Measurements from ENCODE around the gene RPL22L1. TPM values are rescaled to one million over a fixed set of nuclear protein-coding genes. Genes with fewer than 3 reads are reported as not detected.

Gene RPL22L1
- polyA plus RNA-seq, 3 donors = 26.8 to 63.8 (median 37.4) TPM

- no peak for TF ChIP-seq CTCF (IDR thresholded peaks at IDR 0.05)
- Mint-ChIP-seq H3K4me1 (peaks cover 21% of the 10 kb centered on the region), H3K36me3 (peaks cover 0 to 2% of the 10 kb centered on the region in 2 donors), H3K4me3 (peak overlapping the region; percentile 91 to 97), H3K9me3 (peaks cover 10 to 39% (median 29%) of the 10 kb centered on the region in 7 donors), H3K27ac (no peak overlapping the region), H3K27me3 (ENCODE audit: low read depth in 3 of 3) (peaks cover 30 to 46% (median 39%) of the 10 kb centered on the region in 3 donors)
- Histone ChIP-seq H3K27ac (ENCODE audit: low read depth in 1 of 2, low read length in 2 of 2) (no peak overlapping the region), H3K9ac (ENCODE audit: insufficient read depth, low read length, poor library complexity, severe bottlenecking) (peak overlapping the region; percentile 63), H2AFZ (ENCODE audit: insufficient read depth, low read depth, low read length, poor library complexity, severe bottlenecking) (peak overlapping the region; percentile 94), H3K27me3 (ENCODE audit: control insufficient read depth in 2 of 2, insufficient read depth in 2 of 2, low read length in 2 of 2) (peaks cover 15 to 31% of the 10 kb centered on the region in 2 donors), H3K36me3 (replicated peaks in 1 of 2; ENCODE audit: control insufficient read depth in 1 of 2, insufficient read depth in 2 of 2, low read length in 2 of 2) (no peaks in the 10 kb centered on the region), H3K4me3 (replicated peaks in 1 of 3; ENCODE audit: low read depth in 2 of 3, low read length in 3 of 3) (peak overlapping the region; percentile 39 to 78 (median 51)), H3K4me1 (ENCODE audit: control insufficient read depth in 1 of 2, insufficient read depth in 2 of 2, low read length in 2 of 2) (peaks cover 10 to 19% of the 10 kb centered on the region in 2 donors), H3K79me2 (ENCODE audit: insufficient read depth, low read length) (no peaks in the 10 kb centered on the region), H4K20me1 (ENCODE audit: insufficient read depth, low read length) (no peaks in the 10 kb centered on the region), H3K4me2 (replicated peaks; ENCODE audit: extremely low read depth, low read length, poor library complexity, severe bottlenecking) (peak overlapping the region; percentile 91), H3K9me3 (replicated peaks in 1 of 2; ENCODE audit: control insufficient read depth in 1 of 2, insufficient read depth in 1 of 2, low read length in 2 of 2) (peaks cover 17 to 27% of the 10 kb centered on the region in 2 donors)
- peak in 1 of 3 donors; percentile 3 for DNase-seq
- WGBS (ENCODE audit: insufficient coverage) = 8% methylated on average over 28 of the region's 33 CpGs
- intact Hi-C loops (cut with micrococcal nuclease) = no loop called here
Measured at GRCh38 chr3:170907637-170908234, 37.7 kb upstream of the RPL22L1 start.

- peaks cover 0 to 2% of the 10 kb centered on the region in 2 donors for H3K36me3 Mint-ChIP-seq
- TF ChIP-seq CTCF (IDR thresholded peaks at IDR 0.05) = no peak
- Histone ChIP-seq H2AFZ (ENCODE audit: insufficient read depth, low read depth, low read length, poor library complexity, severe bottlenecking) (no peak overlapping the region), H3K9me3 (replicated peaks in 1 of 2; ENCODE audit: control insufficient read depth in 1 of 2, insufficient read depth in 1 of 2, low read length in 2 of 2) (peaks cover 15 to 23% of the 10 kb centered on the region in 2 donors), H3K4me3 (replicated peaks in 1 of 3; ENCODE audit: low read depth in 2 of 3, low read length in 3 of 3) (no peak overlapping the region), H4K20me1 (ENCODE audit: insufficient read depth, low read length) (no peaks in the 10 kb centered on the region), H3K27me3 (ENCODE audit: control insufficient read depth in 2 of 2, insufficient read depth in 2 of 2, low read length in 2 of 2) (peaks cover 15 to 31% of the 10 kb centered on the region in 2 donors), H3K4me2 (replicated peaks; ENCODE audit: extremely low read depth, low read length, poor library complexity, severe bottlenecking) (no peak overlapping the region), H3K36me3 (replicated peaks in 1 of 2; ENCODE audit: control insufficient read depth in 1 of 2, insufficient read depth in 2 of 2, low read length in 2 of 2) (no peaks in the 10 kb centered on the region), H3K27ac (ENCODE audit: low read depth in 1 of 2, low read length in 2 of 2) (no peak overlapping the region), H3K79me2 (ENCODE audit: insufficient read depth, low read length) (no peaks in the 10 kb centered on the region), H3K4me1 (ENCODE audit: control insufficient read depth in 1 of 2, insufficient read depth in 2 of 2, low read length in 2 of 2) (peaks cover 10 to 19% of the 10 kb centered on the region in 2 donors), H3K9ac (ENCODE audit: insufficient read depth, low read length, poor library complexity, severe bottlenecking) (no peak overlapping the region)
- H3K27ac Mint-ChIP-seq = no peak overlapping the region
- H3K4me1 Mint-ChIP-seq = peaks cover 21% of the 10 kb centered on the region
- intact Hi-C loops (cut with micrococcal nuclease) = no loop called here
- DNase-seq = no peak
- H3K9me3 Mint-ChIP-seq = peaks cover 10 to 30% (median 24%) of the 10 kb centered on the region in 7 donors
- H3K27me3 Mint-ChIP-seq (ENCODE audit: low read depth in 3 of 3) = peaks cover 27 to 42% (median 31%) of the 10 kb centered on the region in 3 donors
- peak overlapping the region in 1 of 2 donors; percentile 39 for H3K4me3 Mint-ChIP-seq
- WGBS (ENCODE audit: insufficient coverage) = no CpG with 5 or more reads among the region's 2 CpGs
Measured at GRCh38 chr3:170905862-170906261, 35.9 kb upstream of the RPL22L1 start.
